Stimulated activated CD4-positive, alpha-beta T cell treated with anti-CD3 and anti-CD28 coated beads, Interleukin-1b, Interleukin-23, amount 100 ng/mL, for 4 hours (primary cell): ENCODE measurements around the gene TUBGCP2.

ENCODE experiments used
- DNase-seq, 2 donors: peaks; one replicate each; pipeline ENCODE4 v3.0.0-alpha.2; 2020; ENCODE audit warnings: low read depth in 2 of 2

TUBGCP2 gene

DNA sequence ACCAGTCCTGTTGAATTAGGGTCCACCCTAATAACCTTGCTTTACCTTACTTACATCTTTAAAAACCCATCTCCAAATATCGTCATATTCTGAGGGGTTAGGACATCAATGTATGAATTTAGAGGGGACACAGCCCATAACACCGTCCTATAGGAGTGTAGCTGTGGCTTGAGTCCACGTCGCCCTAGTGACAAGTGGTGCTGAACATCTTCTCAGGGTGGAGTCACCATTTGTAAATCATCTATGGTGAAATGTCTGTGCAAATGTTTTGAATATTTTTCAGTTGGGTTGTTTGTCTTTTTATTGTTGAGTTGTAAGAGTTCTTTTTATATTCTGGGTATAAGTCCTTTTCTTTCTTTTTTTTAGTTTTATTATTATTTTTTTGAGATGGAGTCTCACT lies 33.3 kb upstream of the TUBGCP2 start:
- no peak for DNase-seq

DNA sequence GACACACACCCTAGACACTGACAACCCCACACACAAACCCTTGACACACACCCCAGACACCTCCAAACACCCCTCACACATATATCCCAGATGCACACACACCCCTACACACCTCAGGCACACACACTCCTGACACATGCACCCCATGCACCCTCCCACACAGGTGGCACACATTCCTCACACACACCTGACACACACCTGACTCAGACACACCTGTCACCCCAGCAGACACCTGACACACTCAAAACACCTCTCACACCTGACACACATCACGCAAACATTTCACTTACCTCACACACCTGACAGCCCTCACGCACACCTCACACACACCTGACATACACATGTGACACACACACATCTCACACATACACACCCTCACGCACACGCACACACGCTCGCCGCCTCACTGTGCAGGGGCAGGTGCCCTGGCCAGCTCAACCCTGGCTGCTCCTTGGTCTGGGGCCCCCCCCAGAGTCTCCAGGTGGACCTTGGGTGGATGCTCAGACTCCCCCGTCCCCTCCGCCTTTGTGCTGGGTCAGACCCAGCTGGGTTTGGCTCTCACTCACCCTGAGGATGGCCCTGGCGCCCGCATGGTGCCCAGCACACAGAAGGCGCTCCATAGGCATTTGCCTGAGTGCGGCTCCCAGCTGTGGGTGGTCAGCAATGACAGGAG lies 31.2 kb upstream of the TUBGCP2 start:
- DNase-seq, result no peak

GRCh38 chr10:133338080-133339071 lies 29.7 kb upstream of the TUBGCP2 start:
- no peak for DNase-seq

- DNase-seq, result no peak
Observed at GRCh38 chr10:133337370-133337725, 28.7 kb upstream of the TUBGCP2 start.

- DNase-seq, result peak; percentile 54 to 70
Observed at GRCh38 chr10:133336577-133337369, 28.1 kb upstream of the TUBGCP2 start, which contains the start of gene CALY. Gene CALY (minus strand): TSS chr10:133336896. CDS start chr10:133328989, 7,907 bp downstream.

DNA sequence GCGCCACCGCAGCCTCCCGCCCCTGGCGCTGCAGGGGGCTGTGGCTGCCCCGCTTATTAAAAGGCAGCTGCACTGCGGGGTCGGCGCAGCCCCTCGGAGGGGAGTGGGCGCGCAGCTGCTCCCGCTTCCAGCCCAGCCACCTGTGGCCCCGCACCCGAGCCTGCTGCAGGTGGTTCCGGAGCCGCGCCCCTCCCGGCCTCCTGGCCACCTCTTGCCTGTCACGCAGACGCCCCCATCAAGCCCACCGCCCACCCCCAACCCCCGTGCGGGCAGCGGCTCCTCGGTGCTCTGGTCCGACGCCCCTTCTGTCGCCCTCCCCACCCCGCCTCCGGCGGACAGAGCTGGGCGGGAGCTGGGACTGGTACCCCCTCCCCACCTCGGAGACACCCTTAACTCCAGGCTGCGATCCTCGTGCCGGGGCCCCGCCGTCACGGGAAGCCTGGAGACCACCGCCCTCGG lies 27.5 kb upstream of the TUBGCP2 start:
- DNase-seq, result no peak

- DNase-seq, result peak; percentile 61 to 67
Observed at GRCh38 chr10:133335246-133336117, 26.8 kb upstream of the TUBGCP2 start.

DNA sequence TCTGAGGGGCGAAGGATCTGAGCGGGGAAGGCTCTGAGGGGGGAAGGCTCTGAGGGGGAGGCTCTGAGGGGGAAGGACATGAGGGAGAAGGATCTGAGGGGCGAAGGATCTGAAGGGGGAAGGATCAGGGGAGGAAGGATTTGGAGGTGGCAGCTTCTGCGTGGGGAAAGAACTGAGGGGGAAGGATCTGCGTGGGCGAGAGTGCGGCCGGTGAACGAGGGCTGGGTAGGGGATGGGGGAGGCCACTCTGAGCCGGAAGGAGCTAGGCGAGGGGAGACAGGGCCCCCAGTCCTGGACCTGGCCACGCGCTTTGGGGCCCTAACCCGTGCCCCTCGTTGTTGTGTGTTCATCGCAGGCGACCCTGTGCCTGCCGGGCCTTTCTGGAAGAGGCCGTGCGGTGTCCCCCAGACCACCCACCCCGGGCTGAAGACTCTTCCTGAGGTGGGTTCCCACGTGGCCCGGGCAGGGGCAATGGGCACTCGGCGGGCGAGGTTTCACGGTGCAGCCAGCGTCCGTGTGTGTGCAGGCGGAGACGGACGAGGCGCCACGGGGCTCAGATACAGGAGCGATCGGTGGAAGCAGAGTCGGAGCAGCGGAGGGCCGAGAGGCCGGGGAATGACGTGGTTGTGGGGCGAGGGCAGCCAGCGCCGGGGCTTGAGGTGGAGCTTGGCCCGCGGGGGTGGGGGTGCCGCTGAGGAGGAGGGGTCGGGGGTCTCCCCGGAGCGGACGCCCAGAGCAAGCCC lies 26.0 kb upstream of the TUBGCP2 start:
- DNase-seq, result no peak

DNA sequence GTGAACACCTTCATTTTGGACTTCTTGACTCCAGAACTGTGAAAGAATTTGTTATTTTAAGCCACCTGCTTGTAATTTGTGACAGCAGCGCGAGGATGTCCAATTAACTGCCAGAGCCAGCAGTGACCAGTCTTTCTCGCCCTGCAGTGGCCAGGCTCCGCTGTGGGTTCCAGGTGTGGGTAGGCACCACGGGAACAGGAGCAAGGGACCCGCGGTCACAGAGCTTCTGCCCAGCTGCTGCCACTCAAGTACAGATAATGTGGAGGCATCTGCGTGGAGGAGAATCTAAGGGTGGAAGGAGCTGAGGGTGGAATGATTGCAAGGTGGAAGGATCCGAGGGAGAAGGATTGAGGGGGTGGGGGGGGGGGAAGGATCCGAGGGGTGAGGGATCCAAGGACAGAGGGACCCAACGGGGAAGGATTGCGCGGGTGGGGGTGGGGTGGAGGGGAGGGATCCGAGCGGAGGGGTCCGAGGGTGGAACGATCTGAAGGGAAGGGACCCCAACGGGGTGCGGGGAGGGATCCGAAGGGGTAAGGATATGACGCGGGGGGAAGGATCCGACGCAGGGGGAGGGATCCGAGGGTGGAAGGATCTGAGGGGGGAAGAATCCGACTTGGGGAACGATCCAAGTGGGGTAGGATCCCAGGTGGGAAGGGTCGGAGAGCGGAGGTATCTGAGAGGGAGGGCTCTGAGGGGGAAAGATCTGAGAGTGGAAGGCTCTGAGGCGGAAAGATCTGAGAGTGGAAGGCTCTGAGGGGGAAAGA lies 24.4 kb upstream of the TUBGCP2 start:
- no peak for DNase-seq

DNA sequence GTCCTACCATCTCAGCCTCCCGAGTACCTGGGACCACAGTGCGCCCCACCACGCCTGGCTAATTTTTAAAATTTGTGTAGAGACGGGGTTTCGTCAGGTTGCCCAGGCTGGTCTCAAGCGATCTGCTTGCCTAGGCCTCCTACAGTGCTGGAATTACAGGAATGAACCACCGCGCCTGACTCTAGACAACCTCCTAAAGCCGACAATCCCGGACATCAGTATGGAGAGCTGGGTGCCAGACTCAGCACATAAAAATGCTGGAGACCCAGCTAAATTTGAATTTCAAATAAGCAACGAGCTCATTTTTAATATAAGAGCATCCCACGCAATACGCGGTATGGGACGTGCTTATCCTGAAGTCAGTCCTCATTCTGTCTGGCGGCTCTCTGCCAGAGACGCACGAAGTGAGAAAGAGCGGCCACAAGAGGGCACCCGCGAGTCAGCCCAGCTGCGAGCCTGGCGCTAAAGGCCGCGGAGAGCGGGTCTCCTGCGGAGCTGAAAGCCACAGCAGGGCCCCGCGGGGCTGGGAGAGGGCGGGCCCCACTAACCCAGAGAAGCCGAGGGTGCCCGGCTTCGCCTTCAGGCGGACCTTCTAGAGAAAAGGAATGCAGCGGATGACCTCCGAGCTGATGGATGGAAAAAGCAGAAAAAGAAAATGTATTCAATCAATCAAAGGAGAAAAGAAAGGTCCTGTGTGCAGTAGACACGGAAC lies 21.0 kb upstream of the TUBGCP2 start:
- peak; percentile 88 to 90 for DNase-seq

GRCh38 chr10:133328358-133329343 lies 20.0 kb upstream of the TUBGCP2 start:
- no peak for DNase-seq

DNA sequence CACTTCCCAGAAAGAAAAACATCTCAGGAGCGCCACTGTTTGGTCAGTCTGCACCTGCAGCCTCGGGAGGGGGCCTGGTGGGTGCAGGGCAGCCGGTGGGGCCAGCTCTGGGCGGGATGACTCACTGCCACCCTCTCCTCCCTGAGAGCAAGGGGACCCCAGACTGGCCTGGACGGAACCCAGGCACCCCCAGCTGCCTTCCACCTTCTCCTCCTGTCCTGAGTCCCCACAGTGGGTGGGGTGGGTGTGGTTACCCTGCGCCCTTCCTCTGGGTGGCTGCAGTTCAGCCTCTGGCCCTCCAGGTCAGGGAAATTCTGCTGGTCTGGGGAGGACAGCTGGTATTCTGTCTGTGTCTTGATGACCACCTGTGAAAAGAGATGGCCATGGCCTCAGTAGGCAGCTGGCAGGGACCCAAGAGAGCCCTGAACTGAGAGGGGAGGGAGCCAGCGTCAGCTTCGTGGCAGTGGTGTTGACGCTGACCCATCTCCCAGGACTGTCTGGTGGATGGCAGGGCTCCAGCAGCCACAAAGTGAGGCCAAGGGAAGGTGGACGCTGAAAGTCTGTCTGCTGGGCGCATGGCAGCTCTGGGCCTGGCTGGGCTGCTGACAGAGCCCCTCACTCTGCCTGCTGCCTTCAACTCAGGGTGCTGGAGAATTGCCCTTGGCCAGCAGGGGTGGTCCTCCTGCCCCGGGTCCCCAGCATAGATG lies 19.1 kb upstream of the TUBGCP2 start:
- no peak for DNase-seq

- no peak for DNase-seq
Observed at GRCh38 chr10:133326745-133327650, 18.3 kb upstream of the TUBGCP2 start.

DNA sequence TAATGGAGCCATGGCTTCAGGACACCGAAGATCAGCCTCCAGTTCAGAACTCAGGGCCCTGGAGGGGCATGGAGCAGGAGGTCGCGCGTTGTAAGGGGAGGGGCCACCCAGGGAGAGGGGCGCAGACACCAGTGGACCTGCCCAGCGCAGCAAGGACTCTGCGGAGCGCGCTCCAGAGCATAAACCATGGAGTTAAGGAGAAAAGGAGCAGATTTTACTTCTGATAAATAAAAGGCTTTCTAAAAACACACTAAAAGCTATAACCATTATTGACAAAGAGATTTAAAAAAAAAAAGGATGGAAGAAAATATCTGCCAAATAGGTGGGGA lies 17.5 kb upstream of the TUBGCP2 start:
- DNase-seq, result no peak

DNA sequence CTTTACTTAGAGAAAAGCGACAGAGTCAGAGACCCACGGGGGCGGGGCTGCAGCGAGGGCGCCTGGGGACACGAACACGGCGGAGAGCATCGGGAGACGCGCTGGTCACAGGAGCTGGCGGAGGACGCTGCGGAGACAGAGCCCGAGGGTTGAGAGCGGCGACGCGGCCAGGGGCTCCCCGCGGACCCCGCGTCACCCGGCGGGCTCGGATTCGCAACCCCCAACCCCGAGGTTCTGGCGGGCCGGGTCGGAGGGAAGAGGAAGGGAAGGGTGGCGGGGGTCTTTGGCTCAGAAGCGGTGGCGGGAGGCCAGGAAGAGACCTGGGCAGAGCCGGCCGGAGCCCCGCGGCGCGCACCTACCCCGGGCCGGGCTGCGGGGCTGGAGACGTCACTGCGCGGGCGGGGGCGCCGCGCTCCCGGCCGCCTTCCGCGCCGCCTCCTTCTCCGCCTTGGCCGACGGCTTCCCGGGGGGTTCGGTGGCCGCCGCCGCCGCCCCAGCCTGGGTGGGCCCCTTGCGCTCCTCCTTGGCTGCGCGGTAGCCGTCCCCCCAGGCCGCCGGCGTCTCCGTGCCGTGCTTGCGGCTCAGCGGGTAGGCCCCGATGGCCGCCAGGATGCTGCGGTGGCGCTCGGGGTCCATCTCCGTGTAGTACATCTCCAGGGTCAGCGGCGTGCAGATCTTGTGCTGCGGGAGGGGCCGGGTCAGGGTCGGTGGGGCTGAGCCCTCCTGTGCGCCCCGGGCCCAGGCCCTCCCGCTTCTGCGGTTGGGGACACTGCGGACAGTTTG lies 17.0 kb upstream of the TUBGCP2 start:
- DNase-seq, result no peak
